Fibroblast of lung (primary cell): ENCODE measurements around the gene USP44. TPM values are rescaled to one million over a fixed set of nuclear protein-coding genes. Genes with fewer than 3 reads are reported as not detected.

Source experiments
- DNase-seq, 2 donors: peaks; one replicate each; pipeline versions ENCODE4 v3.0.0 to v3.0.0-alpha.2; 2010; ENCODE audit warnings: low read depth in 2 of 2
- H2AFZ ChIP-seq: 2 replicates; pipeline ENCODE4 v1.5.1; 2012; ENCODE audit warnings: low read length, control low read depth, inconsistent platforms
- H3K27ac ChIP-seq: 2 replicates; pipeline ENCODE4 v1.5.1; 2011; ENCODE audit warnings: low read length, control low read depth; ENCODE audit not compliant: insufficient read depth
- H3K27me3 ChIP-seq: 2 replicates; pipeline ENCODE4 v1.5.1; 2011; ENCODE audit warnings: mild to moderate bottlenecking, low read length; ENCODE audit not compliant: control insufficient read depth, insufficient read depth
- H3K36me3 ChIP-seq: 2 replicates; pipeline ENCODE4 v1.5.1; 2011; ENCODE audit warnings: low read length; ENCODE audit not compliant: control insufficient read depth, insufficient read depth
- H3K4me1 ChIP-seq: 2 replicates; pipeline ENCODE4 v1.5.1; 2011; ENCODE audit warnings: low read length; ENCODE audit not compliant: control insufficient read depth, insufficient read depth; ENCODE audit errors: extremely low read depth
- H3K4me2 ChIP-seq: 2 replicates; pipeline ENCODE4 v1.5.1; 2011; ENCODE audit warnings: low read length, control low read depth; ENCODE audit not compliant: insufficient read depth; ENCODE audit errors: extremely low read depth
- H3K4me3 ChIP-seq, 4 experiments: fragments of 200-600 bp in 1 of 4; sonication (generic) in 1 of 4; replicated peaks in 1 of 4; 2 replicates each; pipeline ENCODE4 v1.5.1; 2011 to 2016; ENCODE audit warnings: low read length in 4 of 4, low read depth in 3 of 4, mild to moderate bottlenecking in 3 of 4, control low read depth in 2 of 4, inconsistent platforms in 1 of 4, mixed read lengths in 1 of 4; ENCODE audit not compliant: insufficient read depth in 1 of 4; ENCODE audit errors: control extremely low read depth in 1 of 4
- H3K79me2 ChIP-seq: 2 replicates; pipeline ENCODE4 v1.5.1; 2012; ENCODE audit warnings: mild to moderate bottlenecking, low read length, inconsistent platforms; ENCODE audit not compliant: control insufficient read depth, insufficient read depth
- H3K9ac ChIP-seq: 2 replicates; pipeline ENCODE4 v1.5.1; 2011; ENCODE audit warnings: mild to moderate bottlenecking, low read length, control low read depth; ENCODE audit not compliant: insufficient read depth
- H3K9me3 ChIP-seq: 2 replicates; pipeline ENCODE4 v1.5.1; 2012; ENCODE audit warnings: low read depth, low read length; ENCODE audit not compliant: control insufficient read depth, insufficient read depth
- H4K20me1 ChIP-seq: 2 replicates; pipeline ENCODE4 v1.5.1; 2011; ENCODE audit warnings: low read length; ENCODE audit not compliant: control insufficient read depth, insufficient read depth; ENCODE audit errors: extremely low read depth
- CTCF ChIP-seq, 2 donors: IDR thresholded peaks in 1 of 2; conservative IDR thresholded peaks in 1 of 2; 1 replicate in 1 of 2; 2 replicates in 1 of 2; pipeline ENCODE4 v1.5.1; 2011 to 2012; ENCODE audit warnings: low read length in 2 of 2, control low read depth in 1 of 2, inconsistent platforms in 1 of 2, low read depth in 1 of 2, mild to moderate bottlenecking in 1 of 2
- EZH2 ChIP-seq: IDR thresholded peaks from 2 replicates; pipeline ENCODE4 v1.5.1; 2012; ENCODE audit warnings: low read length, control low read depth, mild to moderate bottlenecking; ENCODE audit errors: missing control alignments
- polyA plus RNA-seq, 2 donors: library from polyadenylated mRNA; depleted of rRNA in 1 of 2; stranded (reverse) in 1 of 2; unstranded in 1 of 2; fragments of >200 nt; gene quantifications; 2 replicates each; pipeline ENCODE4 v1.2.1, GENCODE V29; 2011 to 2012; ENCODE audit warnings: missing spikeins in 1 of 2
- total RNA-seq: library from RNA; depleted of rRNA; stranded (reverse); fragments of >200 nt; gene quantifications from 2 replicates; pipeline ENCODE4 v1.2.1, GENCODE V29; 2014

USP44 gene
- total and polyA plus RNA-seq, 2 donors (not counting 1 experiment from before 2014, with no cell fraction given): 7.0 to 27.4 TPM

GRCh38 chr12:95481888-95482287, 69.4 kb downstream of the USP44 start:
- peaks cover 2% of the 10 kb centered on the region for H3K36me3 ChIP-seq
- H3K9ac ChIP-seq: no peak overlapping the region
- H3K4me2 ChIP-seq: no peak overlapping the region
- H3K9me3 ChIP-seq: no peaks in the 10 kb centered on the region
- H3K4me1 ChIP-seq: no peaks in the 10 kb centered on the region
- no peaks in the 10 kb centered on the region for H4K20me1 ChIP-seq
- peaks cover 55% of the 10 kb centered on the region for H3K79me2 ChIP-seq
- DNase-seq: no peak
- H3K4me3 ChIP-seq: no peak overlapping the region
- no peak for TF ChIP-seq CTCF (conservative IDR thresholded peaks at IDR 0.05 in 1 of 2, IDR thresholded peaks at IDR 0.05 in 1 of 2; ENCODE audit: low read depth in 1 of 2, low read length in 2 of 2)
- TF ChIP-seq EZH2: no peak
- no peak overlapping the region for H2AFZ ChIP-seq
- no peak overlapping the region for H3K27ac ChIP-seq
- no peaks in the 10 kb centered on the region for H3K27me3 ChIP-seq

GRCh38 chr12:95481072-95481471, 70.2 kb downstream of the USP44 start:
- Histone ChIP-seq H3K79me2 (peaks cover 63% of the 10 kb centered on the region), H3K4me3 (no peak overlapping the region), H3K4me1 (no peaks in the 10 kb centered on the region), H3K9ac (no peak overlapping the region), H3K27ac (no peak overlapping the region), H3K27me3 (no peaks in the 10 kb centered on the region), H4K20me1 (no peaks in the 10 kb centered on the region), H3K9me3 (no peaks in the 10 kb centered on the region), H3K4me2 (no peak overlapping the region), H3K36me3 (peaks cover 2% of the 10 kb centered on the region), H2AFZ (no peak overlapping the region)
- DNase-seq: no peak
- no peak for TF ChIP-seq CTCF (conservative IDR thresholded peaks at IDR 0.05 in 1 of 2, IDR thresholded peaks at IDR 0.05 in 1 of 2; ENCODE audit: low read depth in 1 of 2, low read length in 2 of 2)
- no peak for TF ChIP-seq EZH2

GRCh38 chr12:95480230-95480629, 71.0 kb downstream of the USP44 start:
- peak; percentile 15 to 83 for DNase-seq
- H3K4me2 ChIP-seq: no peak overlapping the region
- H3K27ac ChIP-seq: no peak overlapping the region

More at GRCh38 chr12:95480230-95480629, 71.0 kb downstream of the USP44 start:
- Histone ChIP-seq H3K4me1 (peaks cover 2% of the 10 kb centered on the region), H4K20me1 (no peaks in the 10 kb centered on the region), H3K27me3 (no peaks in the 10 kb centered on the region), H3K9ac (no peak overlapping the region), H3K36me3 (peaks cover 2% of the 10 kb centered on the region), H3K4me3 (no peak overlapping the region), H2AFZ (no peak overlapping the region), H3K9me3 (no peaks in the 10 kb centered on the region), H3K79me2 (peaks cover 70% of the 10 kb centered on the region)
- TF ChIP-seq EZH2 (no peak), CTCF (conservative IDR thresholded peaks at IDR 0.05 in 1 of 2, IDR thresholded peaks at IDR 0.05 in 1 of 2; ENCODE audit: low read depth in 1 of 2, low read length in 2 of 2) (no peak)
